CD4-positive, alpha-beta memory T cell (primary cell): ENCODE results near the gene PLD2. TPM values are rescaled to one million over a fixed set of nuclear protein-coding genes. Genes with fewer than 3 reads are reported as not detected.
"Not testable (repeated sequence)": the region's sequence is repeated elsewhere in the genome, so short reads cannot be mapped to it uniquely, and the experiment has no call there.

Experiments
- CTCF ChIA-PET: fragments of 350-600 bp; sonication (Branson Sonifier 250); formaldehyde crosslinking; loops from one replicate; lab custom pipeline; 2021; ENCODE audit warnings: inconsistent platforms; ENCODE audit not compliant: partially characterized antibody; lab: Charles Lee
- POLR2A ChIA-PET: fragments of 350-600 bp; sonication (Branson Sonifier 250); formaldehyde crosslinking; loops from one replicate; lab custom pipeline; 2021; ENCODE audit not compliant: partially characterized antibody; lab: Charles Lee
- DNase-seq, 5 donors: peaks; one replicate each; pipeline versions ENCODE4 v3.0.0 to v3.0.0-alpha.2; 2020 to 2022; ENCODE audit warnings: mixed read lengths in 1 of 5
- H3K27ac ChIP-seq: one replicate; pipeline ENCODE4 v1.7.0; 2013; ENCODE audit warnings: low read depth, low read length
- H3K27me3 ChIP-seq: 2 replicates; pipeline ENCODE4 v1.7.0; 2013; ENCODE audit warnings: mild to moderate bottlenecking, low read length, moderate library complexity; ENCODE audit not compliant: insufficient read depth
- H3K36me3 ChIP-seq: 2 replicates; pipeline ENCODE4 v1.7.0; 2013; ENCODE audit warnings: mild to moderate bottlenecking, low read length, moderate library complexity; ENCODE audit not compliant: insufficient read depth
- H3K4me1 ChIP-seq: 2 replicates; pipeline ENCODE4 v1.7.0; 2013; ENCODE audit warnings: mild to moderate bottlenecking, low read length, moderate library complexity; ENCODE audit not compliant: insufficient read depth
- H3K4me3 ChIP-seq, 2 donors: one replicate each; pipeline ENCODE4 v1.7.0; 2013; ENCODE audit warnings: low read length in 2 of 2, mild to moderate bottlenecking in 1 of 2
- H3K9me3 ChIP-seq, 2 donors: one replicate each; pipeline ENCODE4 v1.7.0; 2013; ENCODE audit warnings: low read length in 2 of 2, control low read depth in 1 of 2; ENCODE audit not compliant: control insufficient read depth in 1 of 2
- H3K27ac Mint-ChIP-seq, 7 donors: one replicate each; pipeline ENCODE4 v1.8.0; 2020 to 2021; ENCODE audit warnings: mixed read lengths in 7 of 7, mild to moderate bottlenecking in 6 of 7, inconsistent platforms in 3 of 7, moderate library complexity in 3 of 7
- H3K27me3 Mint-ChIP-seq, 2 donors: one replicate each; pipeline ENCODE4 v1.8.0; 2020 to 2021; ENCODE audit warnings: mixed read lengths in 2 of 2
- H3K36me3 Mint-ChIP-seq, 2 donors: one replicate each; pipeline ENCODE4 v1.8.0; 2020 to 2021; ENCODE audit warnings: mixed read lengths in 2 of 2, inconsistent platforms in 1 of 2, mild to moderate bottlenecking in 1 of 2
- H3K4me1 Mint-ChIP-seq, 4 donors: one replicate each; pipeline ENCODE4 v1.8.0; 2020 to 2021; ENCODE audit warnings: mixed read lengths in 4 of 4, mild to moderate bottlenecking in 1 of 4
- H3K4me3 Mint-ChIP-seq, 8 donors: one replicate each; pipeline ENCODE4 v1.8.0; 2020 to 2021; ENCODE audit warnings: mixed read lengths in 8 of 8, mild to moderate bottlenecking in 7 of 8, moderate library complexity in 6 of 8, inconsistent platforms in 3 of 8
- H3K9me3 Mint-ChIP-seq, 8 donors: one replicate each; pipeline ENCODE4 v1.8.0; 2020 to 2021; ENCODE audit warnings: mixed read lengths in 8 of 8, mild to moderate bottlenecking in 5 of 8, inconsistent platforms in 3 of 8, moderate library complexity in 1 of 8
- intact Hi-C: fragments of 100-400 bp; cut with micrococcal nuclease; formaldehyde crosslinking; loops from one replicate; pipeline ENCODE4 v1.15.1; 2023
- polyA plus RNA-seq, 2 donors: library from polyadenylated mRNA; unstranded; fragments of 300-500 nt; fragmentation: Illumina TruSeq; gene quantifications; one replicate each; pipeline ENCODE4 v1.2.3, GENCODE V29; 2021
- total RNA-seq, 2 experiments: library from RNA; stranded (reverse); gene quantifications; one replicate each; pipeline ENCODE4 v1.2.3, GENCODE V29; 2021

The PLD2 gene
- total and polyA plus RNA-seq, 4 experiments from 2014 or later = 1.9 to 37.5 (median 17.9) TPM

DNA sequence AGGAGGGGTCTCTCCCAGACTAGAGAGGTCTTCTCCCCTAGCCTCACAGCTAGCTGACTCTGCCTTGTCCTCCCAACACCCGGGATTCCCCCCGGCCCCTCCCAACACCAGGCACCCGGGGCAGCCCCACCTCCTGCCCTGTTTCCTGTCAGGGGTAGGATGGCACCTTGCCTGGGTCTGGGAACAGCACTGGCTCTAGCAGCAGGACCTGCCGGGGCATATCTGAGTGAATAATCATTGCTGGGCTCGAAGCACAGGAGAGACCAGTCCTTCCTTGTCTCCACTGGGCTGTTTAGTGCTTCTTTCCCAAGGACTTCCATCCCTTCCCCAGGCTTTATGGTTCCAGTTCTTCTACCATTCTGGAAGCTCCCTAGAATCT, 51.9 kb downstream of the PLD2 start:
- DNase-seq = no peak
- Mint-ChIP-seq H3K9me3 (no peaks in the 10 kb centered on the region), H3K27me3 (no peaks in the 10 kb centered on the region), H3K27ac (no peak overlapping the region), H3K4me1 (peaks cover 25 to 46% (median 31%) of the 10 kb centered on the region in 4 donors), H3K4me3 (no peak overlapping the region), H3K36me3 (peaks cover 16 to 24% of the 10 kb centered on the region in 2 donors)
- peaks cover 17% of the 10 kb centered on the region for H3K36me3 ChIP-seq
- no peak overlapping the region for H3K4me3 ChIP-seq
- ChIA-PET CTCF (no interaction called here), POLR2A (interaction anchor here (1.3 kb wide), 1 partner anchor 40 kb away, joined by 3 read pairs; the partner anchor contains the start of gene C17orf107)
- peaks cover 9% of the 10 kb centered on the region for H3K4me1 ChIP-seq
- no peaks in the 10 kb centered on the region for H3K9me3 ChIP-seq
- no peaks in the 10 kb centered on the region for H3K27me3 ChIP-seq
- no peak overlapping the region for H3K27ac ChIP-seq
- intact Hi-C loops = no loop called here

DNA sequence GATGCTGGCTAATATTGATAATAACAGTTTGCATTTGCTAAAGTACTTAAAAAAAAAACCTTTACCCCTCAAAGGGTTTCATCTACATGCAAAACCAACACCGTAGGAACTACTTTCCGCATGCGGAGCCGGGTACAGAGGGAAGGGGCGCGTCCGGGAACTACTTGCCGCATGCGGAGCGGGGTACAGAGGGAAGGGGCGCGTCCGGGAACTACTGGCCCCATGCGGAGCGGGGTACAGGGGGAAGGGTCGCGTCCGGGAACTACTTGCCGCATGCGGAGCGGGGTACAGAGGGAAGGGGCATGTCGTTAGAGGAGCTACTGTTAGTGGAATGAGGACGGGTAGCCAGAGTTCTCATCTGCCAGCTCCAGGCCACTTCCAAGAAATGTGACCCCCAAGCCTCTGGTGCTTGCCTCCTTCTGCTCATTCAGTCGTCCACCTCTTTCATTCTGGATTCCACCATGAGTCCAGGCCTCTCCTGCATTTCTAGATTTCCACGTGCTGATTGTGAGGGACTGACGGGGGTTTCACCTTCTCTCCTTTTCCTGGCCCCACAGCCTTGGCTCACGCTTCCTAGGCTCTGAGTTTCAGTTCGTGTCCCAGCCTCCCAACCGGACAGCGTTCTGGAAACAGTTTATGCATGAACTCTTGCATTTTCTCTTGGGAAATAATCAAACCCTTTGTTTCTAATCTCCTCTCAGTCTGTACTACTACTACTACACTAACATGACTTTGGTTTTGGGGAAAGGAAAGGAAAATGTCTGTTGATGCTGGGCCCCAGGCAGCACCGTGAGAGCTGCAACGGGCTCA, 53.1 kb downstream of the PLD2 start:
- peaks cover 17% of the 10 kb centered on the region for H3K36me3 ChIP-seq
- DNase-seq = no peak
- H3K9me3 ChIP-seq = no peaks in the 10 kb centered on the region
- Mint-ChIP-seq H3K27me3 (no peaks in the 10 kb centered on the region), H3K9me3 (no peaks in the 10 kb centered on the region), H3K4me1 (peaks cover 21 to 43% (median 25%) of the 10 kb centered on the region in 4 donors), H3K36me3 (peaks cover 11 to 20% of the 10 kb centered on the region in 2 donors), H3K4me3 (no peak overlapping the region), H3K27ac (peak overlapping the region in 1 of 7 donors; percentile 3)
- ChIA-PET CTCF (no interaction called here), POLR2A (no interaction called here)
- H3K4me1 ChIP-seq = peaks cover 9% of the 10 kb centered on the region
- H3K27me3 ChIP-seq = no peaks in the 10 kb centered on the region
- no peak overlapping the region for H3K4me3 ChIP-seq
- intact Hi-C loops = no loop called here
- H3K27ac ChIP-seq = no peak overlapping the region

DNA sequence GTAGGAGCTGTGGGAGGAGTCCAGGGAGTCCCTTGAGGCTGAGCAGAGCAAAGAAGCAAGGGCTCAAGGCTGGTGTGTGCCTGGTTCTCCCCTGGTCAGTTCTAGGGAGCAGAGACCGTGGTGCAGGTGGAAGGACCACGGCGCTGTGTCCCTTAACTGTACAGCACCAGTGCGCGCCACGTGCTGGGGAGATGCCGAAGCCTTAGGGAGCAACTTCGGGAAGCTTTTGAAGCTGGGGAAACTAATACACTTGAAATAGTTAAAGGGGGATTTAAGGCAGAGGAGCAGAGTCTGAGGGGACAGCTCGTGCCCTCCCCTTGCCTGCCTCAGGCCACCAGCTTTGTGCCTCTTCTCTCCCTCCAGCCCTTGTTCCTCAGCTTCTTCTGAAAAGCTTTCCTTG, 53.7 kb downstream of the PLD2 start:
- H3K4me1 ChIP-seq = peaks cover 9% of the 10 kb centered on the region
- H3K4me3 ChIP-seq = no peak overlapping the region
- Mint-ChIP-seq H3K27me3 (no peaks in the 10 kb centered on the region), H3K36me3 (peaks cover 11 to 20% of the 10 kb centered on the region in 2 donors), H3K4me3 (no peak overlapping the region), H3K27ac (peak overlapping the region in 1 of 7 donors; percentile 3), H3K4me1 (peaks cover 21 to 44% (median 25%) of the 10 kb centered on the region in 4 donors), H3K9me3 (no peaks in the 10 kb centered on the region)
- ChIA-PET CTCF (no interaction called here), POLR2A (no interaction called here)
- DNase-seq = no peak
- no peaks in the 10 kb centered on the region for H3K27me3 ChIP-seq
- H3K27ac ChIP-seq = no peak overlapping the region
- H3K9me3 ChIP-seq = no peaks in the 10 kb centered on the region
- H3K36me3 ChIP-seq = peaks cover 17% of the 10 kb centered on the region
- intact Hi-C loops = no loop called here

DNA sequence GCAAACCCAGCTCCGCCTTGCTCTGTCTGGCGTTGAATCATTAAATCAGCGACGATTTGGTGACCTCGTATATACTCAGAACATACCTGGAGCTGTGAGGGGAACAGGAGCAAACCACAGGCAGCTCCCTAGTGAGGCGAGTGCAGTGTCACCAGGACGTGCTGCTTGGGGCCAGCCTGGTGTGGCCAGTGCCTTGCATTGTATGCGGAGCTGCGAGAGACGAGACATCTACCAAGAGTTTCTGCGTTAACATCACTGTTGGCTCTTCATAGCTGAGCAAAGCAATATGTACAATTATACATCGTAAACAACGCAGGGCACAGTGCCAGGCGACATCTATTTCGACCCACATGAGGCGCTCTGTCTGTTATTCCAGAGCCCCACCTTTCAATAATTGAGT, 54.1 kb downstream of the PLD2 start:
- H3K9me3 ChIP-seq = no peaks in the 10 kb centered on the region
- Mint-ChIP-seq H3K4me3 (no peak overlapping the region), H3K27ac (no peak overlapping the region), H3K36me3 (peaks cover 9 to 19% of the 10 kb centered on the region in 2 donors), H3K27me3 (no peaks in the 10 kb centered on the region), H3K4me1 (peaks cover 19 to 42% (median 24%) of the 10 kb centered on the region in 4 donors), H3K9me3 (no peaks in the 10 kb centered on the region)
- peaks cover 17% of the 10 kb centered on the region for H3K36me3 ChIP-seq
- no peaks in the 10 kb centered on the region for H3K27me3 ChIP-seq
- ChIA-PET POLR2A (no interaction called here), CTCF (no interaction called here)
- intact Hi-C loops = no loop called here
- DNase-seq = no peak
- no peak overlapping the region for H3K27ac ChIP-seq
- H3K4me3 ChIP-seq = no peak overlapping the region
- H3K4me1 ChIP-seq = peaks cover 9% of the 10 kb centered on the region

DNA sequence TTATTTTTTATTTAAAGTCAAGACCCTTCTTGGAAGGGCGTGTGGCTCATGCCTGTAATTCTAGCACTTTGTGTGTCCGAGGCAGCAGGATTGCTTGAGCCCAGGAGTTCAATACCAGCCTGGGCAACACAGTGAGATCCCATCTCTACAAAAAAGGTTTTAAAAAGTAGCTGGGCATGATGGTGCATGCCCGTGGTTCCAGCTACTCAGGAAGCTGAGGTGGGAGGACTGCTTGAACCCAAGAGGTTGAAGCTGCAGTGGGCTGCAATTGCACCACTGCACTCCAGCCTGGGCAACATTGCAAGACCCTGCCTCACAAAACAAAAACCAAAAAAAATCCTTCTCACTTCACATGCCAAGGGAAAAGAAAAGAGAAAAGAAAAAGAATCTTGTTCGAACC, 55.8 kb downstream of the PLD2 start:
- Mint-ChIP-seq H3K36me3 (peaks cover 4 to 12% of the 10 kb centered on the region in 2 donors), H3K4me3 (no peak overlapping the region), H3K4me1 (peaks cover 10 to 27% (median 15%) of the 10 kb centered on the region in 4 donors), H3K27ac (no peak overlapping the region), H3K9me3 (no peaks in the 10 kb centered on the region), H3K27me3 (no peaks in the 10 kb centered on the region)
- ChIA-PET CTCF (no interaction called here), POLR2A (no interaction called here)
- H3K27ac ChIP-seq = no peak overlapping the region
- H3K36me3 ChIP-seq = peaks cover 17% of the 10 kb centered on the region
- H3K27me3 ChIP-seq = no peaks in the 10 kb centered on the region
- intact Hi-C loops = no loop called here
- no peak overlapping the region for H3K4me3 ChIP-seq
- H3K9me3 ChIP-seq = no peaks in the 10 kb centered on the region
- no peak for DNase-seq
- peaks cover 5% of the 10 kb centered on the region for H3K4me1 ChIP-seq

DNA sequence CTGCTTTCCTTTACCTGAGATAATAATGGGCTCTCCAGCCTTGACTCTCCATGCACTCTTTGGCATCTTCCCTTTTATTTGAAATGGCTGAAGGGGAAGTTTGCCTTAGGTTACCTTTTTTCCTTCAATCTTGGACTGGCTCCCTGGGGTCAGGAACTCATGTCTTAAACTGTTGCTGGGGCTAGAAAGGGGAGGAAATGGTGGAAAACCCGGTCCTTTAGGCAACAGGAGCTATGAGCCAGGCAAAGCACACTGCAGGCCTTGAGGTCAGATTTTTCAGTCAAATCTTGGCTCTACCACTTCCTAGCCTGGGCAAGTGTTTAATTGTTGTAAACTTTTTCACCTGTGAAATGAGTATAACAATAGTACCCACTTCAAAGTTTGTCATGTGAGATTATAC, 56.4 kb downstream of the PLD2 start:
- ChIA-PET POLR2A (no interaction called here), CTCF (no interaction called here)
- DNase-seq = no peak
- H3K36me3 Mint-ChIP-seq = peaks cover 4 to 12% of the 10 kb centered on the region in 2 donors
- intact Hi-C loops = no loop called here
- H3K4me1 Mint-ChIP-seq = peaks cover 7 to 21% (median 15%) of the 10 kb centered on the region in 4 donors
- H3K4me3 ChIP-seq = no peak overlapping the region
- no peaks in the 10 kb centered on the region for H3K4me1 ChIP-seq
- no peak overlapping the region for H3K4me3 Mint-ChIP-seq
- peak overlapping the region in 3 of 7 donors; percentile 27 to 77 (median 69) for H3K27ac Mint-ChIP-seq
- no peaks in the 10 kb centered on the region for H3K27me3 Mint-ChIP-seq
- no peaks in the 10 kb centered on the region for H3K27me3 ChIP-seq
- H3K9me3 Mint-ChIP-seq = no peaks in the 10 kb centered on the region
- peaks cover 17% of the 10 kb centered on the region for H3K36me3 ChIP-seq
- H3K27ac ChIP-seq = no peak overlapping the region
- no peaks in the 10 kb centered on the region for H3K9me3 ChIP-seq

DNA sequence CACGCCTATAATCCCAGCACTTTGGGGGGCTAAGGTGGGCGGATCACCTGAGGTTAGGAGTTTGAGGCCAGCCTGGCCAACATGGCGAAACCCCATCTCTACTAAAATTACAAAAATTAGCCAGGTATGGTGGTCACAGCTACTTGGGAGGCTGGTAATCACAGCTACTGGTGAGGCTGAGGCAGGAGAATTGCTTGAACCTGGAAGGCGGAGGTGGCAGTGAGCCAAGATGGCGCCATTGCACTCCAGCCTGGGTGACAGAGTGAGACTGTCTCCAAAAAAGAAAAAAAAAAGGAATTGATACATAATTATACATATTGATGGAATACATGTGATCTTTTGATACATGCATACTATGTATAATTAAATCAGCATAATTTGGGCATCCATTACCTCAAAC, 60.6 kb downstream of the PLD2 start:
- peaks cover 4 to 11% of the 10 kb centered on the region in 2 donors for H3K36me3 Mint-ChIP-seq
- H3K27ac ChIP-seq, H3K27me3 Mint-ChIP-seq, H3K27me3 ChIP-seq, H3K36me3 ChIP-seq, H3K9me3 Mint-ChIP-seq, H3K4me3 ChIP-seq, H3K9me3 ChIP-seq, DNase-seq, H3K27ac Mint-ChIP-seq, H3K4me3 Mint-ChIP-seq, intact Hi-C loops, H3K4me1 ChIP-seq: not testable (repeated sequence)
- H3K4me1 Mint-ChIP-seq = peaks cover 0 to 12% (median 8%) of the 10 kb centered on the region in 4 donors
- CTCF ChIA-PET = interaction anchor here (1.2 kb wide), 1 partner anchor 20 kb away, joined by 5 read pairs; no protein-coding TSS in a partner anchor
- POLR2A ChIA-PET = interaction anchor here (0.6 to 1.5 kb wide), 2 partner anchors 14 to 32 kb away, joined by 3 read pairs; no protein-coding TSS in a partner anchor
